OCI-LY1 (cell line): ENCODE measurements around the gene PIM3.

Experiments used
- CTCF ChIP-seq: fragments of 200-600 bp; sonication (generic), shearing (Covaris generic); IDR thresholded peaks from 2 replicates; pipeline ENCODE4 v1.5.1; 2017; ENCODE audit warnings: mild to moderate bottlenecking, antibody characterized with exemption, low read length, moderate library complexity, mixed read lengths
- EZH2 ChIP-seq: fragments of 200-600 bp; sonication (generic), shearing (Covaris generic); IDR thresholded peaks from 2 replicates; pipeline ENCODE4 v1.8.0; 2017; ENCODE audit warnings: borderline replicate concordance, mixed run types, mild to moderate bottlenecking, antibody characterized with exemption, low read length, moderate library complexity, mixed read lengths

GRCh38 chr22:49967706-49968208 lies 7.2 kb downstream of the PIM3 start:
- TF ChIP-seq CTCF (no peak), EZH2 (no peak)
